HG03280 (cell line): Measurements from ENCODE around the gene NTPCR.
"Not testable (repeated sequence)": the region's sequence is repeated elsewhere in the genome, so short reads cannot be mapped to it uniquely, and the experiment has no call there.

Experiments
- ATAC-seq: cut with Tn5 transposase; IDR thresholded peaks from one replicate; pipeline ENCODE4 v1.9.1; 2021; ENCODE audit warnings: mild to moderate bottlenecking, moderate library complexity; ENCODE audit not compliant: unreplicated experiment

The NTPCR gene

DNA sequence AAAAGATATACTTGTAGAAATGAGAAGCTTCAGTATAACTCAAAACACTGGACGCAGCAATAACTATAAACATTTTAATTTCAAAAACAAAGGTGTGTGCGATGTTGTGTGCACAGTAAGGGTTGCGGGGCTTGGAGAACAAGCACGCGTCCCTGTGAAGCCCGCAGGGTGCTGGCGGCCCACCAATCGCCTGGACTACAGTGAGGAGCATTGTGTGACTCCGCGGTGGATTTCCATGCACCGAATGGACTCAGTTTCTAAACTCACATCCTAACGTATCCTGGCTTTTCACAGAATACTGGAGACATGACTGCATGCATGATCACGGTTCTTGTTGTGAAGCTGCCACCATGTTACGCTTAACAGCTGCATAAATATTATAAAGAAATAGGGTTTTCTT lies 33.0 kb downstream of the NTPCR start:
- no peak for ATAC-seq

DNA sequence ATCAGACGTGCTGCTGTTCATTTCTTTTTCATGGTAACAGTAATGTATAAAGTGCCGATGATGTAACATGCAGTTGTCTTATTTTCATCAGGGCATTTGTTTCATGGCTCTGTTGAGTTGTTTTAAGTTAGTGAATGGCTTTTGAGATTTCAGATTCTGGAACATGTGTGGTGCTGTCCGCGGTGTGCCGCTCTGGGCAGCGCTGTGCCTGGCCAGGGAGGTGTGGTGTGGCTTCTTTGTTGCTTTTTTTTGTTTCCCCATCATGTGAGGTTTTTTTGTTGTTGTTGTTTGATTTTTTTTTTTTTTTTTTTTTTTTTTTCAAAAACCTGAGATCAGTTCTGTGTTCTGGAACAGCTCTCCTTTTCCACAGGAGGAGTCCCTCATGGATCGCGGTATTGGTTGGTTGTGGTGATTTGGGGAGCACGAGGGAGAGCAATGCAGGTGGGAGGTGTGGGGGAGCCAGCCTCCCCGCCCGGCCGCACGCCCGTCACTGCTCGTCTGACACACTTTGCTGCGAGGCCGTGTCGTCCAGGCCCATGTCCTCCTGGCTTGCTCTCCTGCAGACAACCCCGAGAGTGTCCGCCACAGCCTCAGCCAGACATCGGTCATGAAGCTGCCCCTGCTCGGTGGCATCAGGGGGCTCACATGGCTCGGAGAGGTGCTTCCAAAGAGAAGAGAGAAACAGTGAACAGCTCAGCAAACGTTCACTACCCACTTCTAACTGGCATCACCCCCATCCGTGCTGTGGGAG lies 33.6 kb downstream of the NTPCR start:
- ATAC-seq, result no peak

DNA sequence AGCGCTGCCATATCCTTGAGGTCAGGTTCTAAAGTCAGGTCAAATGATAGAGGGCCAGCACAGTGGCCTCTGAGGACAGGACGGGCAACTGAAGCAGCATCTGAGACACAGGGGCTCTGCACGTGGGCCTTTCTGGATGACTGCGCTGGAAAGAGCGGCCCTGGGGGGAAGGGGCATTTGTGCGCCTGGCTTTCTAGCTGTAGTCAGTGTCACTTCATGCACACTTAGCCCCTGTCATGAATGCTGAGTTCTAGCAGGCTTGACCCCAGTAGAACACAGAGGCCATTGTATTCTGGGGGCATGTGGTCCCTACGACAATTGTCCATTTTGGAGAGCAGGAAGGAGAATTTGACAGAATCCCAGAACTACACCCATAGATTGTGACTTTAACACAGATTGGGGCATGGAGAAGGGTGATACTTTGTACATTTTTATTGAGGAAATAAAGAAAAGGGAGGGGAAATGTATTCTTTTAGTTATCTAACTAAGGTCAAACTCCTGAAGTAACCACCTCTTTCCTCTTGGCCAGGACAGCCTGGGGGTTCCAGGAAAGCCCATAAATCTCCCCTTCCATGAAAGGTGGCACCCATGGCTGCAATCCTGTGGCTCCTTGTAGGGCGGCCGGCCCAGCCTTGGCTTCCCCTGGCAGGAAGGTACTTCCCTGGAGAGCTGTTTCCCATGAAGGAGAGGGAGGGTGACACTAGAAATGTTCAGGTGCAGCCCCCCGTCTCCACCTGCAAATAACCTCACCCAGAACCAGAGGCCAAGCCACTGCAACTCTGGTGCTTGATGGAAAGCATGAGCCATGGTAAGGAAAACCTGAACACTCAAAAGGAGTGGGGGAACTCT lies 34.4 kb downstream of the NTPCR start:
- ATAC-seq, result no peak

DNA sequence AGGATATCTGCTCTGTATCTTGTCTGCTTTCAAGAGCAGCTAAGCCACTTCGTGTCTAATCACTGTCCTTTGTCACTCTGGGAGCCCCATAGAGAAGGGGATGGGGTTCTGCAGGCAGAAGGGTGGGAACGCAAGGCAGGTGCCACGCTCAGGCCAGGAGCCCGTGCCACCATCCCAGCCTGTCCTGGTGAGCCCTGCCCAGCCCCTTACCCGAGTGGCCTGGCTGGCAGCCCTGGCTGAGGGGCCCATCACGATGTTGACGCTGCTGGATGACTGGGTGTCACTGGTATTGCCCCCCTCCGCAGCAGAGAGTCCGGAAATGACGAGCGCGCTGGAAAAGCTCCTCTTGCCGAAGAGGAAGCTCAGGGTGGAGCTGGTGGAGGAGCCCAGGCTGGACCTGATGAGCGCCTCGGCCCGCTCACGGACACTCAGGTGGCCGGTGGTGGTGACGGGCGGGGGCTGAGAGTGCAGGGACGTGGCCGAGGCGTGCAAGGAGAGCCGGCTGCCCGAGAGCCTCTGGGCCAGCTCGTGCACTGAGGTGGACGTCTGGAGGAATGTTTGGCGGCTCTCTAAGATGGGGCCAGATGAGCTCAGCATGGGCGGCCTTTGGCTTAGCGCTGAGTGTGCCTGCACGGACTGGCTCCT lies 35.6 kb downstream of the NTPCR start:
- no peak for ATAC-seq

DNA sequence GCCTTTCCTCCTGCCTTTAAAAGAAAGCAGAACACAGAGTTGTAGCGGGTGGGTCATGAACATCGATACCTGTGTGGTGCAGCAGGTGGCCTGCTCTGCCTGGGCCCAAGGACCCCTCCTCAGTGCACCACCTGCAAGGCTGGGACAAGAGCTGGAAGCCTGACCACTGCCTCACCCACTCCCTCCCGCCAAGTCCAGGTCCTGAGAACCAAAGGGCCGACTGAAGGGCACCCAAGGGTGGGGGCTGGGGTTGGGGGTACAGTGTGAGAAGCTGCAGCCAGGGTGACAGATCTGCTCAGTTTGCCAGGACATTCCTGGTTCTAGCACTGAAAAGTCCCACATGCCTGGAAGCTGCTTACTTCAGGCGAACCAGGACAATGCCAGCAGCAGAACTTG lies 36.1 kb downstream of the NTPCR start:
- no peak for ATAC-seq

DNA sequence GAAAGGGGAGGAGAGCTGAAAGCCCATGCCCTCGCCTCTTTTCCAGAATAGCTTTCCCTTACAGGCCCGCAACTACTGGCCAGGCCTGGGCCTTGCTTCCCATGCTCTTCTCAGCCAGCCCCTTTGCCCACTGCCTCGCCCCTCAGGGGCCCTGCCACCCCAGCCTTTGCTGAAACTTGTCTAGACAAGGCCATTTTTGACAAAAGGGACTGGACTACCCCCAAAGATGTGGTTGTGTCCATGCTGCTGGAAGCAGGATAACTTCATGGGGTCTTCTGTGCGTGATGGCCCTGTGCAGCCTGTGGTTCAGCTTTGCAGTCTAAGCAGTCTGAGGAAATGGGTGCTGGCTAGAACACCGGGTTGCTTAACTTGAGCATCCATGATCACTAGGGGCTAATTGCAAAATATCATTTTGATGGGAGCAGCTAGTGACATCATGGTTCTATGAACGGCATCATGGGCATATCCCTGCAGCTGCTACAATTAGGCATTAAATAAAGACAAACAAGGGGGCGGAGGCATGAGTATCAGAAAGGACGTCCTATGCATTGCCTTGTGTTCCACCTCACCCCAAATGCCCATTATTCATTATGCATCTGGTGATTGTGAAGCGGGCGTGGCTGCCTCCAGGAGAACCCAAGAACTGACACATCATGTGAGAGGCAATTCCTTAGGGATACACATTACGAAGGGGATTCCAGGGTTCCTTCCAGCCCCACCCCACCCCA lies 36.8 kb downstream of the NTPCR start:
- no peak for ATAC-seq

DNA sequence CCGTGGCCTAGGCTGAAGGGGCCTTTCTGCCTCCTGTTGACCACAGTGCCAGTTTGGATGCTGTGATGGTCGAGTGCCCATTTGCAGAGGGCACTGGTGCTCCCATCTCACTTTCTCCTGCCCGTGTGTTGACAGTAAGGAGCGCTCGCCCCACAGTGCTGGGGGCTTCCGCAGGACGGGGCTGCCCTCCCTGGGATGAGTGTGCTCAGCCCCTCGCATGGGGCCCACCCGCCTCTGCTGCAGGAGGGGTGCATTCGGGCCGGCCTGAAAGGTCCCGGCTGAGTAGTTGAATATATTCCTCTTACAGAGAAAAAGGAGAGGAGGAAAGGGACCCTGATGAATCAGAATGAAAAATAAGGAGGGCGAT lies 37.3 kb downstream of the NTPCR start:
- no peak for ATAC-seq

DNA sequence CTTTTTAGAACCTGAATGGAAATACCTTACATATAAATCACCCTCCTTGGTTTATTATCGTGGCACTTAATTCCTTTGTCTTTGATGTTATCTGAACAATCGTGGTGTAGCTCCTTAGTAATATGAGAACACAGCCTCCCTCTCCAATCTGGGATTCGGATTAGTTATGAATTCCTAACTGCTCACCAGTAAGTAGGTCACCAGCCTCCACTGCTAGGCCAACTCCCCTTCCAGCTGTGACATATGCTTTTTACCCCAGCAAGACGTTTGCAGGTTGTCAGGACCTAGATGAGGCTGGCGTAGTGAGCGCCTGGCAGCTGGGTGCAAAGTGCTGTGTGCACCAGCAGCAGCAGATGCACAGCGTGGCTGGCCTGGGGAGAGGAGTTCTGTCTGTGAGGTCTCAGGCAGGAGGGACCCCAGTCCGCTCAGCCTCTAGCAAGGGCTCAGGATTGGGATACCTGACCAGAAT lies 38.2 kb downstream of the NTPCR start:
- ATAC-seq, result no peak

DNA sequence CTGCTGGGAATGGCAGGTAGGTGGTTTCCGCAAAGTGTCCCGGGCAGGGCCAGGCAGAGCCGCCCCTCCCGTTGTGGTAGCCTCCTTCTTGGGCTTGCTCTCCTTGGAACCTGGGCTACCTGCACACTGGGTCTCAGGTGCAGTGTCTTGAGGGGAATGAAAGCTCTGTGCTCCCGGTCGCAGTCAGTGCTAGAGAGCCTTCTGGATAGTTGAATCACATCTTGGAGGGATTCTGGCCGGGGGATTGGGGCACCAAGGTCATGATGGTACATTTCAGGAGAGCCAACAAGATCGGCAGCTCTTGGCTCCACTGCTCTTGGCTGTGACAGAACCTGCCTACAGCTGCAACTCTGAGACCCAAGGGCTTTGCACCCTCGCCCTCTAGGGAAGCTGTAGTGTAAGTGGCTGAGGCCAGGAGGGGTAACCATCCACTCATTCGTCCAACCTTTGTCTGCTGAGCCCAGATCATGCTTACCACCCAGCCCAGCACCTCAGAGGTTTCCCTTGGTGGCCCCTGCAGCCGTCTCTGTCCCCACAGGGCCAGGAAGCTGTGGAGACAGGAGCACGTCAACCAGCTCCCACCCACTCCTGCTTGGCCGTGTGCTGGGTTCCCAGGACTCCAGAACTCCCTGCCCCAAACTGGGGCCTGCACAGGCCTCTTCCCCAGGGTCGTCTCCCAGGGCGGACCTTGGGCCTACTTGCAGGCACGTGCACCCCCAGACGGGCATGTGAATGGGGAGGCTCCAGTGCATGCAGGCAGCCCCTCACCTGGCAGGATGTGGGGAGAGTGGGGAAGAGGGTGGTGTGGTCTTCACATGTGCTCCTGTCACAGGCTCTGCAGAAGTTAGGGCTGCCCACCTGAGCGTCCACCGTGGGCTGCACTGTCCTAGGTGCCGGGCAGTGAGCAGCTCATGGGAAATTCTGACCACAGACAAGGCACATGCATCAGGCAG lies 40.0 kb downstream of the NTPCR start:
- ATAC-seq, result no peak

DNA sequence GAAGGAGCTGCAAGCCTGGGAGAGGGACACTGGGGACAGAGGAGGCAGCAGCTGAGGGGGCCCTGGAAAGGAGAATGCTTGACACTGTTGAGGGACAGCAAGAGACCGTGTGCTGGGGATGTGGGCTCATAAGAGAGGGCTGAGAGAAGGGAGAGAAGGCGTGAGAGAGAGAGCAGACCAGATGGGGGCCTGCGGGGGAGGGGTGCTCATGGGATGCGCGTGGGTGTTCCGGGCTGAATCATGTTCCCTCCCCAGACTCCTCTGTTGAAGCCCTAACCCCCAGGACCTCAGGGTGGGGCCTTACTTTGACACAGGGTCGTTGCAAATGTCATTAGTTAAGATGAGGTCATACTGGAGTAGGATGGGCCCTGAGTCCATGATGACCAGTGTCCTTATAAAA lies 40.8 kb downstream of the NTPCR start:
- ATAC-seq, result no peak

DNA sequence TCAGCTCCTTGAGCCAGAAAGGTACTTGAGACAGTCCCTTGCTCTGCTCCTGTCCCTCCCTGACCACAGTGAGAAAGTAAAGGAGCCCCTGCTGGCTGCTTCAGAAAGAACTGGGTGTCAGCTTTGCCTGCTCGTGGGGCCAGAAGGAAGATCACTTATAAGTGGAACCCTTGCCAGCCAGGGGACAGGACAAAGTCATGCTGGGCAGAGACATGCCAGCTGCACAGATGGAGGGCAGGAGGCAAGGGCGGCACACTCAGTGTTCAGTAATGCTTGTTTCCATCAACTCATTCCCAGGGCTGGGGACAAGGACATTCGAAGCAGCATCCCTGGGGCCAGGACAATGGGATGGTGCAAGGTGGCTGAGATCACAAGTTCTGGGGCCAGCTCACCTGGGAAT lies 41.8 kb downstream of the NTPCR start:
- no peak for ATAC-seq

DNA sequence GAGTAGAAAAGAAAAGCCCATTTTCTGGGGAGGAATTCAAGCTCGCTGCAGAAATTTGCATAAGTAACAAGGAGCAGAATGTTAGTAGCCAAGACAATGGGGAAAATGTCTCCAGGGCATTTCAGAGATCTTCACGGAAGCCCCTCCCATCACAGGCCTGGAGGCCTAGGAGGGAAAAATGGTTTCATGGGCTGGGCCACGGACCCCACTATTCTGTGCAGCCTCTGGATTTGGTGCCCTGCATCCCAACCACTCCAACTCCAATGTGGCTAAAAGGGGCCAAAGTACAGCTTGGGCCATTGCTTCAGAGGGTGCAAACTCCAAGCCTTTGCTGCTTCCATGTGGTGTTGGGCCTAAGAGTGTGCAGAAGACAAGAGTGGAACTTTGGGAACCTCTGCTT lies 43.1 kb downstream of the NTPCR start:
- ATAC-seq, result no peak

DNA sequence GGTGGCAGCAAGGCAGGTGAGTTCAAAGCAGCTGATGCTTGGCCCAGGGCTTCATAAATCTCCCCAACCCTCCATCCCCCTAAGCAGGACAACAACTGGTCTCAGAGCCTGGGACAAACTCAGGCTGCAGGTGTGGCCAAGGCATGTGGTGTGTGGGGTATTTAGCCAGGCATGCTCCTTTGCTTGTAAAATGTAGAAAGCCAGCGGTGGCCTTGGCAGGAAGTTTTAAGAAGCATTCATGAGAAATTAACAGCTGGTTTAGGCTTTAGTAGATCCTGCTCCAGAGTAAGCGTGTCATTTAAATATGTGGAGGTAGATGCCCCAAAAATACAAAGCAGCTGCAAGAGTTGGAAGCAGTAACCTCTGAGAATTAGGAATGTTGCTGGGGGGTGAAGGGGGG lies 44.8 kb downstream of the NTPCR start:
- no peak for ATAC-seq

DNA sequence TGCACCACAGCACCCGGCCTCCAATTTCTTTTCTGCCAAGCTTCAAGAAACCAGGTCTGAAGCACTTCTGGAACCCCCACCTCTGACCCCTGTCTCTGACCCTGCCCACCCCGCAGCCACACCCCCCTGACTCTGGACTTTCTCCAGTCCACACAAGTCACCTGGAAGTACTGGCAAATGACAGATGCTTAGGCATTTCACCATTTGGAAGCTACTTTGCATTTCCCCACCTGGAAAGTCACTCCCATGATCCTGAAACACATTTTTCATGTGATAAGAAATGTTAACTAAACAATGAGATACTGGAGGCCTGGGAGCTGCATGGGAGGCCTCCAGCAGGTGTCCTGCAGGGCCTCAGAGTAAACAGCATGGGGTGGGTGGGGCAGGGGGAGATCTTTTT lies 45.7 kb downstream of the NTPCR start:
- no peak for ATAC-seq

DNA sequence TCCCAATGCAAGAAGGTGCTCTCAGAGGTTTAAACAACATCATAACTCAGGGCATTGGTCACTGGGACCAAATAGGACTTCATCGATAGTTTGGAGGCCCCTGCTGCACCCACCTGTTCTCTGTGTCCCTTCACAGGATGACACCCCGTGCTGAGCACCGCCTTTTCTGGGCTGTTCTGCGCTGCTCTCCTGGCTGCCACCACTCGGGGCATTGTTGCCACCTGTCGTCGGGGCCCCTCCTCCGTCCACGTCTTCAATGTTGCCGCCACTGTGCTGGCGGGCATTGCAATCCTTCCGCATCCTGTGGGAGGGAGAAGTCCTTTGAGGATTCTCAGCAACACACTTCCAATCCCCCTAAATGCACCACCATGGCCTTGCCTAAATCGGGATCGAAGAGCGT lies 47.7 kb downstream of the NTPCR start:
- ATAC-seq, result no peak

DNA sequence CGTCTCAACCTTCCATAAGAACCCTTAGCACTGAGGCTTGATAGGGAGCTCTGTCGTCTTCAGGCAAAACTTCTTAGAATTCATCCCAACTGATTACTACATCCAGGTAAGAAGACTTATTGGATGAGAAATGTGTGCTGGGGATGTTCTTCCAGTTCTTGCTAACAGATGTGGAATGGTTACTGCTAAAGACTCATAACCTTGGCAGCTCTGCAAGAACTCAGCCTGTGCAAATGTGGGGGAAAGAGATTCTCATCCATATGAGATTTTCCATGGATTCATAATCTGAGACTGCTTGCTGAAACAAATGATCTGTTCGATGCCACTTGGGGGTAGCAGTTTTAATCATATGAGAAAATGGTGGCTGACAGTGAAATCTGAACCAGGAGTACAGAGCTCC lies 48.2 kb downstream of the NTPCR start:
- ATAC-seq, result no peak

DNA sequence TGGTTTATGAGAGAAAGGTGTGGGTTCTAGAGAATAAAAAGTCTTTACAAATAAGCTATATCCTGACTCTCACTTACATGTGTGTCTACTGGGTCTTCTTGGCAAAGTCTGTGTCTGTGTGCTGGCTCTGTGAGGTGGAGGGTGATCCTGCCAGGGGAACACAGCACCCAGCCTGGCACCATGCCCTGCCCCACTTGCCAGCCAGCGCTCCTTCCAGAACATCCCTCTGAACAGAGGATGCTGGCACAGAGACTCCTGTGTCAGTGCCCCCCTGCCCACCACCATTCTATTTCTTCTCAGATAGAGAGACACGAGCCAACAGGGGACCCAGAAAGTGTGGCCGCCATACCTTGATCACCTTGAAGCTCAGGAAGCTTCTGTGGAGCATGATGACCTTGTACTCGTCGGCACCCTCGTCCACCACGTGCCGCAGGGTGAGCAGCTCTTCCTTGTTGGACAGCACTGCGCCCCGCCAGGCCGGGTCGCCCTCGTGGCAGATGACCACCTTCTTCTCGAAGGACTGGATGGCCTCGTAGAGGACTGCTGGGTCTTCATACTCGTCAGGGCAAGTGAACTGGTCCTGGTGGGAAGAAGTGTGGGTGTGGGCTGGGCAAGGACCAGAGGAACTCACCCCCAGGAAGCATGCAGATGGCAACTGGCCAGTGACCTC lies 49.7 kb downstream of the NTPCR start:
- no peak for ATAC-seq

DNA sequence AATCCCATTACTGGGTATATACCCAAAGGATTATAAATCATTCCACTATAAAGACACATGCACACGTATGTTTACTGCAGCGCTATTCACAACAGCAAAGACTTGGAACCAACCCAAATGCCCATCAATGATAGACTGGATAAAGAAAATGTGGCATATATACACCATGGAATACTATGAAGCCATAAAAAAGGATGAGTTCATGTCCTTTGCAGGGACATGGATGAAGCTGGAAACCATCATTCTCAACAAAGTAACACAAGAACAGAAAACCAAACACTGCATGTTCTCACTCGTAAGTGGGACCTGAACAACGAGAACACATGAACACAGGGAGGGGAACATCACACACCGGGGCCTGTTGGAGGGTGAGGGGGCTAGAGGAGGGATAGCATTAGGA lies 53.2 kb downstream of the NTPCR start:
- ATAC-seq, result not testable (repeated sequence)

DNA sequence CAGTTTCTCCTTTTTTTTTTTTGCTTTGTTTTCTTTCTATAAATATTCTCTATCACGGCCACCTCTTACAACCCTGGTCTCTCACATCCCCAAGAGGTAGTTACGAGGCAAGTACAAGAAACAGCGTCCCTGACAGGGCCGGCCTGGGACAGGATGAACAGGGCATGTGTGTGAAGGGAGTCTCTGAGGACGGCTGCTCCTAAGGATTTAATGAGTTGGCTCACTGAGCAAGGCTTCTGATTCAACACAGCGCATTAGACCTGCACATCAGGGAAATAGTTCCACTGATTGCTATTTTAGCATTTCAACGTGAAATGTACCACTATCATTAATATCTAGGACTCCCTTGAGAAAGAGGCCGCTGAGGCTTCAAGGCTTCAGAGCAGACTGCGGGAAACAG lies 54.0 kb downstream of the NTPCR start:
- ATAC-seq, result no peak

DNA sequence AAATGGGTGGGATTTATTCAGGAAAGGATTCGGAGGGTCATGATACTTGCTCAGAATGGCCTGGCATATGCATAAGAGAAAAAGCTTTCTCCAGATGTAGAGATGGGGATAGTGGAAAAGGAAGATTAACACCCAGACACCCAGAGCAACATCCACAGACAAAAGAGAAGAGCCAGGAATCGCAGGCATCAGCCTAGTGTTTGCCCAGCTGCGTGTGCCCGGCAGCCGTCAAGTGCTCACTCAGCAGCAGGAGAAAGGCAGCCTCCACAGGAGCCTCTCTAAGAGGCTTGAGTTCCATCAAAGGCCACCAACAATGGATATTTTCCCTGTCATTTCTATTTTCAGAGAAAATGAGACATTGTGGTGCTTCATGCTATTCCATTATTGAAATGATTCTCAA lies 54.7 kb downstream of the NTPCR start:
- no peak for ATAC-seq
